HepG2 (cell line): ENCODE results near the gene C2orf81. TPM values are rescaled to one million over a fixed set of nuclear protein-coding genes. Genes with fewer than 3 reads are reported as not detected.

Experiments
- AHR ChIP-seq: IDR thresholded peaks from 2 replicates; pipeline ENCODE4 v1.6.1; 2018; ENCODE audit warnings: missing genetic modification reagents, missing compliant biosample characterization
- BHLHE40 ChIP-seq: IDR thresholded peaks from 2 replicates; pipeline ENCODE4 v1.6.1; 2011; ENCODE audit warnings: low read length, improper control_type of control experiment
- EED ChIP-seq: sonication (generic); formaldehyde crosslinking; IDR thresholded peaks from 2 replicates; pipeline ENCODE4 v1.5.0; 2020; ENCODE audit warnings: mild to moderate bottlenecking, missing genetic modification reagents
- MAF1 ChIP-seq: sonication (generic); formaldehyde crosslinking; IDR thresholded peaks from 2 replicates; pipeline ENCODE4 v1.5.0; 2020; ENCODE audit warnings: missing genetic modification reagents, borderline replicate concordance
- REL ChIP-seq: sonication (generic); formaldehyde crosslinking; conservative IDR thresholded peaks from 2 replicates; pipeline ENCODE4 v1.8.0; 2022; ENCODE audit warnings: mild to moderate bottlenecking, missing genetic modification reagents, moderate library complexity
- TBL1XR1 ChIP-seq: fragments of 150-350 bp; IDR thresholded peaks from 2 replicates; pipeline ENCODE4 v1.6.1; 2014; ENCODE audit warnings: borderline replicate concordance, low read length; ENCODE audit not compliant: partially characterized antibody
- TBX2 ChIP-seq: sonication (generic); formaldehyde crosslinking; IDR thresholded peaks from 2 replicates; pipeline ENCODE4 v1.5.0; 2020; ENCODE audit warnings: missing genetic modification reagents, mild to moderate bottlenecking, borderline replicate concordance
- YEATS2 ChIP-seq: sonication (generic); formaldehyde crosslinking; IDR thresholded peaks from 2 replicates; pipeline ENCODE4 v1.4.0; 2020; ENCODE audit warnings: missing genetic modification reagents, borderline replicate concordance
- ZNF235 ChIP-seq: sonication (generic); formaldehyde crosslinking; IDR thresholded peaks from 2 replicates; pipeline ENCODE4 v1.8.1; 2023; ENCODE audit warnings: mild to moderate bottlenecking, missing genetic modification reagents, borderline replicate concordance
- ZNF563 ChIP-seq: sonication (generic); formaldehyde crosslinking; IDR thresholded peaks from 2 replicates; pipeline ENCODE4 v1.8.0; 2022; ENCODE audit warnings: mild to moderate bottlenecking, moderate library complexity, missing genetic modification reagents
- ZNF678 ChIP-seq: sonication (generic); formaldehyde crosslinking; IDR thresholded peaks from 2 replicates; pipeline ENCODE4 v1.4.0; 2020; ENCODE audit warnings: mild to moderate bottlenecking, missing genetic modification reagents
- ZNF839 ChIP-seq: sonication (generic); formaldehyde crosslinking; IDR thresholded peaks from 2 replicates; pipeline ENCODE4 v1.4.0; 2020; ENCODE audit warnings: missing genetic modification reagents, mild to moderate bottlenecking, borderline replicate concordance
- polyA plus RNA-seq, 8 experiments: library from polyadenylated mRNA; depleted of rRNA in 3 of 8; stranded (reverse) in 7 of 8; unstranded in 1 of 8; fragments of >200 nt; fragmentation: Illumina TruSeq in 4 of 8; extraction: Trizol in 4 of 8; gene quantifications; 2 replicates each; pipeline versions ENCODE4 v1.2.1 to v1.2.3, GENCODE V29; 2011 to 2016; ENCODE audit warnings: low read depth in 4 of 8, missing spikeins in 1 of 8, mixed read lengths in 1 of 8; ENCODE audit not compliant: insufficient read depth in 1 of 8
- total RNA-seq, 5 experiments: library from RNA; depleted of rRNA; stranded (reverse); fragments of >200 nt; fragmentation: Illumina TruSeq; extraction: Trizol; gene quantifications; 2 replicates each; pipeline ENCODE4 v1.2.3, GENCODE V29; 2016; ENCODE audit warnings: low read depth in 1 of 5
- TF ChIP-seq, protein P1 (sequence below): sonication (generic); formaldehyde crosslinking; IDR thresholded peaks from 2 replicates; pipeline ENCODE4 v1.4.0; 2020; ENCODE audit warnings: missing genetic modification reagents
- TF ChIP-seq, protein P2 (sequence below): sonication (generic); formaldehyde crosslinking; IDR thresholded peaks from 2 replicates; pipeline ENCODE4 v1.5.1; 2020; ENCODE audit warnings: missing genetic modification reagents, mild to moderate bottlenecking, borderline replicate concordance
- TF ChIP-seq, protein P3 (sequence below): sonication (generic); formaldehyde crosslinking; IDR thresholded peaks from 2 replicates; pipeline ENCODE4 v1.4.0; 2020; ENCODE audit warnings: missing genetic modification reagents, borderline replicate concordance
- TF ChIP-seq, protein P4 (sequence below): sonication (generic); formaldehyde crosslinking; IDR thresholded peaks from 2 replicates; pipeline ENCODE4 v1.8.0; 2022; ENCODE audit warnings: mild to moderate bottlenecking, missing genetic modification reagents
- TF ChIP-seq, protein P5 (sequence below): sonication (generic); formaldehyde crosslinking; conservative IDR thresholded peaks from 2 replicates; pipeline ENCODE4 v1.8.0; 2022; ENCODE audit warnings: mild to moderate bottlenecking, moderate library complexity, missing genetic modification reagents

Gene C2orf81
- total and polyA plus RNA-seq, 2 of the 13 experiments (the other 11 are each of a cell fraction or from before 2014, with no cell fraction given): 0.15 to 0.17 TPM

DNA sequence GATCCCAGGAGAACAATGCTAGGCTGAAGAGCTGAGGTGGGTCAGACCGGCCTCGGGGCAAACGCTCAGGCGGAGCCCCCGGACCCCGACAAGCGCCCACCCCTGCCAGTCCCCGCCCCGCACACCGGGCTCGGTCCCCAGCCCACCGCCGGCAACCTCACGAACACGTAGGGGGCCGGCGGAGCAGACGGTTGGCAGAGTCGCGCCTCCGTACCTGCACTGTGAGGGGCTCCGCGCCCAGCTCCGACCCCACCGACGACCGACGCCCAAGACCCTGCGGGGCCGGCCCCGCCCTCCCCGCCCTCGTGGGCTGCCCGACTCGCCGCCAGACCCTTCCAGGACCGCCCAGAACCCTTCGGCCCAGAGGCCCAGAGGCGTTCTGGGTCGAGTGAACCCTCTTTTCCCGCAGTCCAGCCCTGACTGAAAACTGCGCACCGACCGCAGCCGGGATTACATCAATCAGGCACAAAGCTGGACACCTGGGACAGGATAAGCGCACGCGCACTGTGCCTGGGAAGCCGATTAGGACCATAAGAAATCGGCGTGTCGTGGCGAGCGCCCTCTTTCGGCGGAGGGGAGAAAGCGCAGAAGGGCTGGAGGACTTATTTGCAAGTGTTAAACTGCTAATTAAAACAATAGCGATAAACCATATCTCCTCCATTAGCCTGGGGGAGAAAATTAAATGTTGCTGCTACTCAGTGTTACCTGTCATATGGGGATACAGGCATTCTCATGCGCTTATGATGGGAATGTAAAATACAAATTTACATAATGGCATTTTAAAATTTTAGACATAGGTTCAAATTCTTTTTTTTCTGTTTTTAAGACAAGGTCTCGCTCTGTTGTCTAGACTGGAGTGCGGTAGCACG, 29.6 kb downstream of the C2orf81 start (continued):
- TF ChIP-seq REL (CRISPR knock-in tag): 0 out of 2 replicates have a peak, but pooled peaks have one; percentile 47
- TF ChIP-seq BHLHE40: 0 out of 2 replicates have a peak, but pooled peaks have one; percentile 7
- peak; percentile 60; the same call in 1 of the 2 replicates for TF ChIP-seq MAF1 (CRISPR knock-in tag)
- TF ChIP-seq, protein P1, sequence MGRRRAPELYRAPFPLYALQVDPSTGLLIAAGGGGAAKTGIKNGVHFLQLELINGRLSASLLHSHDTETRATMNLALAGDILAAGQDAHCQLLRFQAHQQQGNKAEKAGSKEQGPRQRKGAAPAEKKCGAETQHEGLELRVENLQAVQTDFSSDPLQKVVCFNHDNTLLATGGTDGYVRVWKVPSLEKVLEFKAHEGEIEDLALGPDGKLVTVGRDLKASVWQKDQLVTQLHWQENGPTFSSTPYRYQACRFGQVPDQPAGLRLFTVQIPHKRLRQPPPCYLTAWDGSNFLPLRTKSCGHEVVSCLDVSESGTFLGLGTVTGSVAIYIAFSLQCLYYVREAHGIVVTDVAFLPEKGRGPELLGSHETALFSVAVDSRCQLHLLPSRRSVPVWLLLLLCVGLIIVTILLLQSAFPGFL (CRISPR knock-in tag): 0 out of 2 replicates have a peak, but pooled peaks have one; percentile 29
- TF ChIP-seq TBL1XR1: peak; percentile 58
- TF ChIP-seq AHR (CRISPR knock-in tag): peak; percentile 96
- TF ChIP-seq, protein P2, sequence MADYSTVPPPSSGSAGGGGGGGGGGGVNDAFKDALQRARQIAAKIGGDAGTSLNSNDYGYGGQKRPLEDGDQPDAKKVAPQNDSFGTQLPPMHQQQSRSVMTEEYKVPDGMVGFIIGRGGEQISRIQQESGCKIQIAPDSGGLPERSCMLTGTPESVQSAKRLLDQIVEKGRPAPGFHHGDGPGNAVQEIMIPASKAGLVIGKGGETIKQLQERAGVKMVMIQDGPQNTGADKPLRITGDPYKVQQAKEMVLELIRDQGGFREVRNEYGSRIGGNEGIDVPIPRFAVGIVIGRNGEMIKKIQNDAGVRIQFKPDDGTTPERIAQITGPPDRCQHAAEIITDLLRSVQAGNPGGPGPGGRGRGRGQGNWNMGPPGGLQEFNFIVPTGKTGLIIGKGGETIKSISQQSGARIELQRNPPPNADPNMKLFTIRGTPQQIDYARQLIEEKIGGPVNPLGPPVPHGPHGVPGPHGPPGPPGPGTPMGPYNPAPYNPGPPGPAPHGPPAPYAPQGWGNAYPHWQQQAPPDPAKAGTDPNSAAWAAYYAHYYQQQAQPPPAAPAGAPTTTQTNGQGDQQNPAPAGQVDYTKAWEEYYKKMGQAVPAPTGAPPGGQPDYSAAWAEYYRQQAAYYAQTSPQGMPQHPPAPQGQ (CRISPR knock-in tag): no peak
- TF ChIP-seq EED (CRISPR knock-in tag): no peak
- peak; percentile 70 for TF ChIP-seq TBX2
- peak; percentile 91; the same call in 1 of the 2 replicates for TF ChIP-seq ZNF235
- TF ChIP-seq, protein P3, sequence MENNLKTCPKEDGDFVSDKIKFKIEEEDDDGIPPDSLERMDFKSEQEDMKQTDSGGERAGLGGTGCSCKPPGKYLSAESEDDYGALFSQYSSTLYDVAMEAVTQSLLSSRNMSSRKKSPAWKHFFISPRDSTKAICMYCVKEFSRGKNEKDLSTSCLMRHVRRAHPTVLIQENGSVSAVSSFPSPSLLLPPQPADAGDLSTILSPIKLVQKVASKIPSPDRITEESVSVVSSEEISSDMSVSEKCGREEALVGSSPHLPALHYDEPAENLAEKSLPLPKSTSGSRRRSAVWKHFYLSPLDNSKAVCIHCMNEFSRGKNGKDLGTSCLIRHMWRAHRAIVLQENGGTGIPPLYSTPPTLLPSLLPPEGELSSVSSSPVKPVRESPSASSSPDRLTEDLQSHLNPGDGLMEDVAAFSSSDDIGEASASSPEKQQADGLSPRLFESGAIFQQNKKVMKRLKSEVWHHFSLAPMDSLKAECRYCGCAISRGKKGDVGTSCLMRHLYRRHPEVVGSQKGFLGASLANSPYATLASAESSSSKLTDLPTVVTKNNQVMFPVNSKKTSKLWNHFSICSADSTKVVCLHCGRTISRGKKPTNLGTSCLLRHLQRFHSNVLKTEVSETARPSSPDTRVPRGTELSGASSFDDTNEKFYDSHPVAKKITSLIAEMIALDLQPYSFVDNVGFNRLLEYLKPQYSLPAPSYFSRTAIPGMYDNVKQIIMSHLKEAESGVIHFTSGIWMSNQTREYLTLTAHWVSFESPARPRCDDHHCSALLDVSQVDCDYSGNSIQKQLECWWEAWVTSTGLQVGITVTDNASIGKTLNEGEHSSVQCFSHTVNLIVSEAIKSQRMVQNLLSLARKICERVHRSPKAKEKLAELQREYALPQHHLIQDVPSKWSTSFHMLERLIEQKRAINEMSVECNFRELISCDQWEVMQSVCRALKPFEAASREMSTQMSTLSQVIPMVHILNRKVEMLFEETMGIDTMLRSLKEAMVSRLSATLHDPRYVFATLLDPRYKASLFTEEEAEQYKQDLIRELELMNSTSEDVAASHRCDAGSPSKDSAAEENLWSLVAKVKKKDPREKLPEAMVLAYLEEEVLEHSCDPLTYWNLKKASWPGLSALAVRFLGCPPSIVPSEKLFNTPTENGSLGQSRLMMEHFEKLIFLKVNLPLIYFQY (CRISPR knock-in tag): 0 out of 2 replicates have a peak, but pooled peaks have one; percentile 5
- TF ChIP-seq ZNF678 (CRISPR knock-in tag): no peak
- peak; percentile 96 for TF ChIP-seq YEATS2 (CRISPR knock-in tag)
- peak; percentile 96 for TF ChIP-seq ZNF839 (CRISPR knock-in tag)
- TF ChIP-seq ZNF563 (CRISPR knock-in tag): no peak
- TF ChIP-seq, protein P4, sequence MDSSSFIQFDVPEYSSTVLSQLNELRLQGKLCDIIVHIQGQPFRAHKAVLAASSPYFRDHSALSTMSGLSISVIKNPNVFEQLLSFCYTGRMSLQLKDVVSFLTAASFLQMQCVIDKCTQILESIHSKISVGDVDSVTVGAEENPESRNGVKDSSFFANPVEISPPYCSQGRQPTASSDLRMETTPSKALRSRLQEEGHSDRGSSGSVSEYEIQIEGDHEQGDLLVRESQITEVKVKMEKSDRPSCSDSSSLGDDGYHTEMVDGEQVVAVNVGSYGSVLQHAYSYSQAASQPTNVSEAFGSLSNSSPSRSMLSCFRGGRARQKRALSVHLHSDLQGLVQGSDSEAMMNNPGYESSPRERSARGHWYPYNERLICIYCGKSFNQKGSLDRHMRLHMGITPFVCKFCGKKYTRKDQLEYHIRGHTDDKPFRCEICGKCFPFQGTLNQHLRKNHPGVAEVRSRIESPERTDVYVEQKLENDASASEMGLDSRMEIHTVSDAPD (CRISPR knock-in tag): 0 out of 2 replicates have a peak, but pooled peaks have one; percentile 47
- TF ChIP-seq, protein P5, sequence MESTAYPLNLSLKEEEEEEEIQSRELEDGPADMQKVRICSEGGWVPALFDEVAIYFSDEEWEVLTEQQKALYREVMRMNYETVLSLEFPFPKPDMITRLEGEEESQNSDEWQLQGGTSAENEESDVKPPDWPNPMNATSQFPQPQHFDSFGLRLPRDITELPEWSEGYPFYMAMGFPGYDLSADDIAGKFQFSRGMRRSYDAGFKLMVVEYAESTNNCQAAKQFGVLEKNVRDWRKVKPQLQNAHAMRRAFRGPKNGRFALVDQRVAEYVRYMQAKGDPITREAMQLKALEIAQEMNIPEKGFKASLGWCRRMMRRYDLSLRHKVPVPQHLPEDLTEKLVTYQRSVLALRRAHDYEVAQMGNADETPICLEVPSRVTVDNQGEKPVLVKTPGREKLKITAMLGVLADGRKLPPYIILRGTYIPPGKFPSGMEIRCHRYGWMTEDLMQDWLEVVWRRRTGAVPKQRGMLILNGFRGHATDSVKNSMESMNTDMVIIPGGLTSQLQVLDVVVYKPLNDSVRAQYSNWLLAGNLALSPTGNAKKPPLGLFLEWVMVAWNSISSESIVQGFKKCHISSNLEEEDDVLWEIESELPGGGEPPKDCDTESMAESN (CRISPR knock-in tag): peak; percentile 78
